HG03175 (cell line): ENCODE data around the gene SLC22A17.

Experiments used
- ATAC-seq: cut with Tn5 transposase; IDR thresholded peaks from one replicate; pipeline ENCODE4 v1.9.1; 2021; ENCODE audit warnings: mild to moderate bottlenecking, moderate library complexity; ENCODE audit not compliant: unreplicated experiment

SLC22A17 gene

GRCh38 chr14:23382276-23382675, 29.6 kb upstream of the SLC22A17 start:
- no peak for ATAC-seq

- ATAC-seq: no peak
These were observed 29.2 kb upstream of the SLC22A17 start for GRCh38 chr14:23381871-23382270.

GRCh38 chr14:23380976-23381375, 28.3 kb upstream of the SLC22A17 start:
- ATAC-seq: no peak

GRCh38 chr14:23380197-23380914, 27.7 kb upstream of the SLC22A17 start:
- ATAC-seq: no peak

GRCh38 chr14:23379366-23380196, 26.9 kb upstream of the SLC22A17 start:
- no peak for ATAC-seq

GRCh38 chr14:23378612-23379220, 26.0 kb upstream of the SLC22A17 start:
- no peak for ATAC-seq

- no peak for ATAC-seq
These were observed 25.2 kb upstream of the SLC22A17 start for GRCh38 chr14:23377573-23378563.

GRCh38 chr14:23377198-23377550, 24.5 kb upstream of the SLC22A17 start:
- no peak for ATAC-seq

GRCh38 chr14:23376482-23377197, 24.0 kb upstream of the SLC22A17 start, which contains the start of gene CMTM5:
Gene CMTM5, plus strand, starts transcription at chr14:23377046. Its CDS starts 206 bp downstream, at chr14:23377252.
- ATAC-seq: no peak

- ATAC-seq: no peak
These were observed 23.0 kb upstream of the SLC22A17 start for GRCh38 chr14:23375527-23376251.

GRCh38 chr14:23373041-23373440, 20.4 kb upstream of the SLC22A17 start:
- no peak for ATAC-seq

- ATAC-seq: no peak
These were observed 19.8 kb upstream of the SLC22A17 start, which contains the start of gene IL25 for GRCh38 chr14:23372509-23372908. Gene IL25, plus strand, starts transcription at chr14:23372809.

GRCh38 chr14:23371865-23372264, 19.2 kb upstream of the SLC22A17 start:
- no peak for ATAC-seq

- no peak for ATAC-seq
These were observed 17.5 kb upstream of the SLC22A17 start for GRCh38 chr14:23370221-23370620.

GRCh38 chr14:23366426-23366921, 13.8 kb upstream of the SLC22A17 start:
- ATAC-seq: no peak

GRCh38 chr14:23365732-23366425, 13.2 kb upstream of the SLC22A17 start:
- ATAC-seq: no peak

- ATAC-seq: no peak
These were observed 12.5 kb upstream of the SLC22A17 start, which contains the start of gene EFS for GRCh38 chr14:23365036-23365731. Gene EFS, minus strand, starts transcription at chr14:23365172. Its CDS starts 147 bp downstream, at chr14:23365025.
